Central memory CD8-positive, alpha-beta T cell (primary cell): ENCODE data around the gene GBF1.

Source experiments
- ATAC-seq: fragments of 150-1000 bp; cut with Tn5 transposase; replicated peaks from 2 replicates; pipeline ENCODE4 v1.10.0; 2022; ENCODE audit warnings: mild to moderate bottlenecking, moderate FRiP score, moderate number of reproducible peaks; ENCODE audit not compliant: poor library complexity, severe bottlenecking; ENCODE audit errors: extremely low read depth
- DNase-seq, 2 donors: peaks; one replicate each; pipeline ENCODE4 v3.0.0; 2021; ENCODE audit warnings: low spot score in 2 of 2
- H3K27ac Mint-ChIP-seq: one replicate; pipeline ENCODE4 v1.8.0; 2022; ENCODE audit warnings: low read depth, mild to moderate bottlenecking, moderate library complexity, mixed read lengths
- H3K27me3 Mint-ChIP-seq: one replicate; pipeline ENCODE4 v1.8.0; 2022; ENCODE audit warnings: mixed read lengths
- H3K36me3 Mint-ChIP-seq: one replicate; pipeline ENCODE4 v1.8.0; 2022; ENCODE audit warnings: mild to moderate bottlenecking, moderate library complexity, mixed read lengths; ENCODE audit not compliant: insufficient read depth
- H3K4me1 Mint-ChIP-seq: one replicate; pipeline ENCODE4 v1.8.0; 2022; ENCODE audit warnings: mixed read lengths
- H3K4me3 Mint-ChIP-seq: one replicate; pipeline ENCODE4 v1.8.0; 2022; ENCODE audit warnings: mild to moderate bottlenecking, moderate library complexity, mixed read lengths
- H3K9me3 Mint-ChIP-seq: one replicate; pipeline ENCODE4 v1.8.0; 2022; ENCODE audit warnings: mixed read lengths

Gene GBF1

DNA sequence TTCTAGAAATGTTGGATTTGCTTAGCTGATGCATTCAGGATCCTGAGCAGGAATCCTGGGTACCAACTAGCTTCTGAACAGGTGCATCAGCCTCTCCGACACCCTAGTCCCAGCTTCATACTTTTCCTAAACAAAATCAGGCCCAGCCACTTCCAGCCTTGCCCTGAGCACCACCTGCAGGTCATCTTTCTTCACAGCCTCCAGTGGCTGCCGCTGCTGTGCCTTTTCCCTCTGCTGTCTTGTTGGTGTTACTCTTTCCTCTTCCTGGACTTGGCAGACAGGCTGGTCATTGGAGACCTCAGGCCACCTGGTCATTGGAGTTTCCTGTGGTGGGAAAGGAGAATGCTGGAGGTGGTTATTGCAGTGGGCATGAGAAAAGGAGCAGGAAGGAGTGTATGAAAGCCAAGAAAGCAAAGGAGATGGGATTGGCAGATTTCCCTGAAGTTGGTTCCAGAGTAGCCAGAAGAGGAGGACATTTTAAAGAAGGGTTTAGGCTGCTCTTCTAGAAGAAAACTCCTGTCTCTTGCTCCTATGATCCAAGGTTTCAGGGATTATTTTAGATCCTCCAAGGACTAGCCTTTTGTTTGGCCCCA lies 102.0 kb downstream of the GBF1 start:
- no peaks in the 10 kb centered on the region for H3K9me3 Mint-ChIP-seq
- peaks cover 8% of the 10 kb centered on the region for H3K4me1 Mint-ChIP-seq
- H3K36me3 Mint-ChIP-seq, result peaks cover 39% of the 10 kb centered on the region
- no peak overlapping the region for H3K4me3 Mint-ChIP-seq
- no peaks in the 10 kb centered on the region for H3K27me3 Mint-ChIP-seq
- ATAC-seq (no peak), DNase-seq (no peak)
- H3K27ac Mint-ChIP-seq, result no peak overlapping the region

DNA sequence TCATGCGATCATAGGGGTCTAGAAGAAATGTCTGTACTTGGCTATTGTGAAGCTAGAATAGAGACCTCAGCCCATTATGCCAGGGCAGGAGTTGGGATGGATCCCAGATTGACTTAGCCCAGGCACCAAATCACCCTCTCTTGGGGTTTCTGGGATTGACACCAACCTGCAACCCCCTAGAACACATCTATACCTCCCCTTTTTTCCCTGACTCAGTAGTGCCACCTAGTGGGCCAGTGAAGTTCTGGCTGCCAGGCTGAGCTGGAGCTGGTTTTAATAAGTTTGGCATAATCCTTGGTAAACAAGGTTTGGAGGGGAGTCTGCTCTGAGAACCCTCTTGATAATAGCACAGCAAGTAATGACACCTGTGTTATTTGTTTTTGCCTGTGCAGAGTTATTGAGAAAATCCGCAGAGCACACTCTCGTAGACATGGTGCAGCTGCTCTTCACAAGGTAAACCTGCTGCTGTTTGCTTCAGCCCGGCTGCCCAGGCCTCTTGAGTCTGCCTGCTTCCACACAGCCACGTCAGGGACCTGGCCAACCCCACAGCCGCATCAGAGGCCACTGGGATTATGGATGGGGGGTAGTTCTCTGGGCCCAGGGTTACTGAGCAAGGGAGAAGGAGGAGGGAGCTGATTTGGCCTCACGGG lies 106.9 kb downstream of the GBF1 start:
- Mint-ChIP-seq H3K36me3 (peaks cover 32% of the 10 kb centered on the region), H3K4me1 (peaks cover 10% of the 10 kb centered on the region), H3K27me3 (no peaks in the 10 kb centered on the region), H3K27ac (no peak overlapping the region), H3K9me3 (no peaks in the 10 kb centered on the region), H3K4me3 (no peak overlapping the region)
- DNase-seq, result peak; percentile 52 to 68
- ATAC-seq, result peak; percentile 60

DNA sequence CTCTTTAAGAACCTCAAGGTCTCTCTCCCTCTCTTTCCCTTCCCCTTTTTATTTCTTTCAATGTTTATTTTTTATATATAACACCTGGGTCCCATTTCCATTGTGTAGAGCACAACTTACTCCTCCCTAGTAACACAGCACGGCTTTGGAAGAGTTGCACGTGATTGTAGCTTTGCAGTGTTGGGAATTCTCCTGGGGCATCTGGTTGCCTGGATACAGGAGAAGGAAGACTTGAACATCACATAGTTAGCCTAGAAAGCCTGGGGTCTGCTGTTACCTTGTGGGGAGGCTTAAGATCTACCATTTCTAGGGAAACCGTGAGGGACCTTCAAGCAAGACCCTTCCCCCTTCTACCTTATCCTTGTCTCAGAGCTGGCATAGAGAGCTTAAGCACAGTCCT lies 109.1 kb downstream of the GBF1 start:
- DNase-seq (no peak), ATAC-seq (no peak)
- Mint-ChIP-seq H3K9me3 (no peaks in the 10 kb centered on the region), H3K36me3 (peaks cover 45% of the 10 kb centered on the region), H3K27ac (no peak overlapping the region), H3K27me3 (no peaks in the 10 kb centered on the region), H3K4me3 (no peak overlapping the region), H3K4me1 (peaks cover 5% of the 10 kb centered on the region)

DNA sequence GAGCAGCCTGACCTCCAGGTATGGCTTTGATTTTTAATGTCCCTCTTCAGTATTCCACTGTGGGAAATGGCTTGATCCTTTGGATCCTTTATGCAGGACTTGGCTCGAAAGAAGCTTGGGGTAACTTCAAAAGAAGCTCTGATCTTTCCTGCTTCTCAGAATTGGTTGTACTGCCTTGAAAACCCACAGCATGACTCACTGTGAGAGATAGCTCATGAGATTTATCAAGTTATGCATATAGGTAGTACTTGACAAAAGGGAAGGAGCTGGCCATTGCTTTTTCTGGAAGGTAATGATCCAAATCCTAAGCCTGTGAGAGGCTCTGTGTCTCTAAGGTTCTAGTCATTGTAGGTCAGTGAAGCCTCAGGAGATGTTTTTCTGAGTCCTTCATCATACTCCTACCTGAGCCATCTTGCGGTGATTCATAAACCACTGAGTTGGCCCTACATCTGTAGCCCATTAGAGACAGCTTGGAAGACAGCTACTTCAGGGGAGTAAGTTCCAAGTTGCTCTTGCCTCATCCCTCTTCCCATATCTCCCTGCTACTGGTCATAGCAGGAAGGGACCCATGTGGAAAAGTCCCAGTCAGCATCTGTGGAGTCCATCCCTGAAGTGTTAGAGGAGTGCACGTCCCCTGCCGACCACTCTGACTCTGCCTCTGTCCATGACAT lies 113.5 kb downstream of the GBF1 start:
- Mint-ChIP-seq H3K27me3 (no peaks in the 10 kb centered on the region), H3K27ac (no peak overlapping the region), H3K4me1 (peaks cover 5% of the 10 kb centered on the region), H3K9me3 (no peaks in the 10 kb centered on the region), H3K4me3 (no peak overlapping the region), H3K36me3 (peaks cover 52% of the 10 kb centered on the region)
- ATAC-seq (no peak), DNase-seq (no peak)

DNA sequence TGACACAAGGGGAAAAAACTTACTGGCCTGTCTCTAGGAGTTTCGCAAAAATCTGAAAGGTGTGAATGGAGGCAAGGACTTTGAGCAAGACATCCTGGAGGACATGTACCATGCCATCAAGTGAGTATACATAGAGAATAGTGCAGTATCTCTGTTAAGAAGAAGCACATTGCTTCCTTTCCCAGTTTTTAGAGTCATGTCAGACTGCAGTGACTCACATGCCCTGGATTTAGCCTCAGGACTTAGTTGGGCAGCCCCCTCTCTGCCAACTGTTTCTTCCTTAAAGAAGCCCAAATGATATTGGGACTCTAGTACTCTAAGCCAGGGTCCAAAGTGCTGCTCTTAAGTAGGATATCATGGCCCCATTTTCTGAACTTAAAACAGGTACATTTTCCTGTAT lies 122.1 kb downstream of the GBF1 start:
- no peaks in the 10 kb centered on the region for H3K9me3 Mint-ChIP-seq
- peaks cover 69% of the 10 kb centered on the region for H3K36me3 Mint-ChIP-seq
- H3K4me3 Mint-ChIP-seq, result no peak overlapping the region
- DNase-seq (no peak), ATAC-seq (no peak)
- no peaks in the 10 kb centered on the region for H3K4me1 Mint-ChIP-seq
- no peak overlapping the region for H3K27ac Mint-ChIP-seq
- H3K27me3 Mint-ChIP-seq, result no peaks in the 10 kb centered on the region

DNA sequence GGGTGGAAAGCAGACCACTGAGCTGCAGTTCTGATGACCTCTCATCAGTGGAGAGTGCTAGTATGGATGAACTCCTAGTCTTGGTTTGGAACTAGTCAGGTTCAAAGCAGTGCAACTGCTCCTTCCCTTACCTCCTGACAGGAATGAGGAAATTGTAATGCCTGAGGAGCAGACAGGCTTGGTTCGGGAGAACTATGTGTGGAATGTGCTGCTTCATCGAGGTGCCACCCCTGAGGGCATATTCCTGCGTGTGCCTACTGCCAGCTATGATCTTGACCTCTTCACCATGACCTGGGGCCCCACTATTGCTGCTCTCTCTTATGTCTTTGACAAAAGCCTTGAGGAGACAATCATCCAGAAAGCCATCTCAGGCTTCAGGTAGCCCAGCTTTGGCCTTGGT lies 122.7 kb downstream of the GBF1 start:
- no peak overlapping the region for H3K27ac Mint-ChIP-seq
- peaks cover 64% of the 10 kb centered on the region for H3K36me3 Mint-ChIP-seq
- H3K9me3 Mint-ChIP-seq, result no peaks in the 10 kb centered on the region
- no peak overlapping the region for H3K4me3 Mint-ChIP-seq
- ATAC-seq (no peak), DNase-seq (no peak)
- H3K27me3 Mint-ChIP-seq, result no peaks in the 10 kb centered on the region
- H3K4me1 Mint-ChIP-seq, result no peaks in the 10 kb centered on the region

DNA sequence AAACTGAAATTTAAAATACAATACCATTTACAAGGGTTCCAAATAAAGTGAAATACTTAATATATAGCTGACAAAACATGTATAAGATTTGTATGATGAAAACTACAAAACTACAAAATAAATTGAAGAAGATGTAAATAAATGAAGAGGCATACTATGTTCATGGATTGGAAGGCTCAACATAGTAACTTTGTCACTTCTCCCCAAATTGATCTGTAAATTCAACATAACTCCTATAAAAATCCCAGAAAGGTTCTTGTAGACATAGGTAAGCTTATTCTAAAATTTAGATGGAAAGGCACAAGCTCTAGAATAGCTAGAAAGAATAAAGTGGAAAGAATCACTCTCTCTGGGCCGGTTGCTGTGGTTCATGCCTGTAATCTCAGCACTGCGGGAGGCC lies 126.0 kb downstream of the GBF1 start:
- H3K9me3 Mint-ChIP-seq, result no peaks in the 10 kb centered on the region
- no peaks in the 10 kb centered on the region for H3K27me3 Mint-ChIP-seq
- H3K4me1 Mint-ChIP-seq, result no peaks in the 10 kb centered on the region
- DNase-seq (no peak), ATAC-seq (no peak)
- H3K36me3 Mint-ChIP-seq, result peaks cover 48% of the 10 kb centered on the region
- no peak overlapping the region for H3K4me3 Mint-ChIP-seq
- no peak overlapping the region for H3K27ac Mint-ChIP-seq

DNA sequence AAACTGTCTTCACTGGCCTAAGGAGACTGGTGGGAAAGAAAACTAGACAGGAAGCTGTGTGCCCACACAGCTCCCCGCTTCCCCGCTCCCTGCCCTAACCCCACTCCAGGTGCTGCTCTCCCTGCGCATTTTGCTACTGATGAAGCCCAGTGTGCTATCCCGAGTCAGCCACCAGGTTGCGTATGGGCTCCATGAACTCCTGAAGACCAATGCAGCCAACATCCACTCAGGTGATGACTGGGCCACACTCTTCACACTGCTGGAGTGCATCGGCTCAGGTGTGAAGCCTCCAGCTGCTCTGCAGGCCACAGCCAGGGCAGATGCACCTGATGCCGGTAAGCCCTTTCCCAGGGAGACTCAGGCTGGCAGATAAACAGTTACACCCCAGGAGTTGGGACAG lies 129.9 kb downstream of the GBF1 start:
- peaks cover 40% of the 10 kb centered on the region for H3K36me3 Mint-ChIP-seq
- no peaks in the 10 kb centered on the region for H3K4me1 Mint-ChIP-seq
- ATAC-seq, result no peak

DNA sequence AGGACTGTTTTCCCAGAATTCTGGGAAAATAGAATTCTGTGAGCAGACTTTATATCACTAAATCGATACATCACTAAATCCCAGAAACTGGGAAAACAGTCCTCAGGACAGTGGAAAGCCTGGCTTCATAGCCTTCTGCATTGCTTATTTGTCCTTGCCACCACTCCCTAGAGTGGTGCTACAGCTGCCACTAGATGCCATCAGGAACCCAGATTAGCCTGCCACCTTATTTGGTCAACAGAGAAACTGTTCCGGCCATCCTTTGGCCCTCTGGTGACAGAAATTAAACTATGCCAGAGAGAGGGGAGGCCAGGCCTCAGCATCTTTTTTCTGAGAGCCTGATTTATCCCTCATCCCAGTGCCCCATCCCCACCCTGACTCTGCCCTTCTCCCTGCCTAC lies 130.5 kb downstream of the GBF1 start:
- ATAC-seq (no peak), DNase-seq (no peak)
- no peaks in the 10 kb centered on the region for H3K27me3 Mint-ChIP-seq
- H3K36me3 Mint-ChIP-seq, result peaks cover 43% of the 10 kb centered on the region
- no peak overlapping the region for H3K4me3 Mint-ChIP-seq
- H3K9me3 Mint-ChIP-seq, result no peaks in the 10 kb centered on the region
- no peaks in the 10 kb centered on the region for H3K4me1 Mint-ChIP-seq
- H3K27ac Mint-ChIP-seq, result no peak overlapping the region

More for the DNA sequence above, 129.9 kb downstream of the GBF1 start:
- DNase-seq, result no peak
- Mint-ChIP-seq H3K4me3 (no peak overlapping the region), H3K27ac (no peak overlapping the region), H3K27me3 (no peaks in the 10 kb centered on the region), H3K9me3 (no peaks in the 10 kb centered on the region)

DNA sequence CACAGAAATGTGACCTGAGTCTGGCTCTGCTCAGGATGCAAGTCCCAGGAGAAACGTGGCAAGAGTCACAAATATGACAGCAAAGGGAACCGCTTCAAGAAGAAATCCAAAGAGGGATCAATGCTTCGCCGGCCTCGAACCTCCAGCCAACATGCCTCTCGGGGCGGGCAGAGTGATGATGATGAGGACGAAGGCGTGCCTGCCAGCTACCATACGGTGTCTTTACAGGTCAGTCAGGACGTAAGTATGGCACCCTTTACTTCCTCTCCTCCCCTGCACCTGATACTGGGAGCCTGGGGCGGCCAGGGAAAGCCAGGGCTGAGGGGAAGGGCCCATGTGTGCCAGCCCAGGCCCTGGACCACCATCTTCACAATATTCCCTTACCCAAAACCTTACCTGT lies 131.6 kb downstream of the GBF1 start:
- H3K36me3 Mint-ChIP-seq, result peaks cover 37% of the 10 kb centered on the region
- H3K4me3 Mint-ChIP-seq, result no peak overlapping the region
- H3K27me3 Mint-ChIP-seq, result no peaks in the 10 kb centered on the region
- DNase-seq, result no peak
- H3K27ac Mint-ChIP-seq, result no peak overlapping the region
- ATAC-seq, result no peak
- no peaks in the 10 kb centered on the region for H3K4me1 Mint-ChIP-seq
- no peaks in the 10 kb centered on the region for H3K9me3 Mint-ChIP-seq

DNA sequence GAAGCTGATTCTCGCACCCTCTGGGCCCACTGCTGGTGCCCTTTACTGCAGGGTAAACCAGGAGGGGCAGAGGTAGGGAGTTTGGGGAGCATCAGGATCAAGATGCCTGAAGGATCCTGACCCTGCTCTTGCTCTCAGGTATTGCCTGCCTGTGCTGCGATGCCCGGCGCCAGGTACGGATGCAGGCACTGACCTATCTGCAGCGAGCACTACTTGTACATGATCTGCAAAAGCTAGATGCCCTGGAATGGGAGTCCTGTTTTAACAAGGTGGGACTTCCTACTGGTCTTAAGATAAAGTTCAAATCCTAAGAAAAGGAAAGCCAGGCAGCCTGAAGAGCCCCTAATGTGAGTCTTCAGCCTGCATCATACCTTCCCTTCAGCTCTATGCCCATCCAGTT lies 134.1 kb downstream of the GBF1 start:
- no peak for ATAC-seq
- Mint-ChIP-seq H3K36me3 (peaks cover 30% of the 10 kb centered on the region), H3K4me3 (no peak overlapping the region), H3K9me3 (no peaks in the 10 kb centered on the region), H3K27me3 (no peaks in the 10 kb centered on the region), H3K27ac (no peak overlapping the region), H3K4me1 (no peaks in the 10 kb centered on the region)
- DNase-seq, result no peak

DNA sequence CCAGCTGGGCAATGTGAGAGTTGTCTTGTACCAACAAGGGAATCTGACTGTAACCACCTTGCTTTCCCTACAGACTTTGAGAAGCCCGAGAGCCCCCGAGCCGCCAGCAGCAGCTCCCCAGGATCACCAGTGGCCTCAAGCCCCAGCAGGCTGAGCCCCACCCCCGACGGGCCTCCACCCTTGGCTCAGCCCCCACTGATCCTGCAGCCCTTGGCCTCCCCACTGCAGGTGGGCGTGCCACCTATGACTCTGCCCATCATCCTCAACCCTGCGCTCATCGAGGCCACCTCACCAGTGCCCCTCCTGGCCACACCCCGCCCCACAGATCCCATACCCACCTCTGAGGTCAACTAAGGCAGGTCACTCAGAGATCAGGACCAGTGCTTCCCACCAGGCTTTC lies 136.7 kb downstream of the GBF1 start:
- H3K36me3 Mint-ChIP-seq, result peaks cover 24% of the 10 kb centered on the region
- no peaks in the 10 kb centered on the region for H3K4me1 Mint-ChIP-seq
- H3K27me3 Mint-ChIP-seq, result no peaks in the 10 kb centered on the region
- ATAC-seq (no peak), DNase-seq (no peak)
- H3K4me3 Mint-ChIP-seq, result no peak overlapping the region
- no peak overlapping the region for H3K27ac Mint-ChIP-seq
- no peaks in the 10 kb centered on the region for H3K9me3 Mint-ChIP-seq

DNA sequence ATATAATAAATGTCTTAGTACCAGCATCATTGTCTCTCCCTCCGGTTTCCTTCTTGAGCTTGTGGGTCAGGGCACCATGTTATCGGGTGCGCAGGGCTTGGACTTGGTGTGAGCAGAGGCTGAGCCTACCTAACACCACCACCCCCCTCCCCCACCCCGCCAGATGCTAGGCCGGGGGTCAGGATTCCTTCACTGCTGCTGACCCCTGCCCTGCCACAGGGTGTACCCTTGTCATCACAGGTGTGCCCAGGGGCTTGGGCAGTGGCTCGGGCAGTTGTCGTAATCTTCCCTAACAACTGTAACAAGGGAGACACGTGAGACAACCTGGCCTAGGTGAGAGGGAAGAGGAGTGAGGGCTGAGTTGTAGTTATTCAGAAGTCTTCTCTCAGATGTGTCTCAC lies 137.5 kb downstream of the GBF1 start:
- no peak for ATAC-seq
- H3K4me3 Mint-ChIP-seq, result no peak overlapping the region
- no peaks in the 10 kb centered on the region for H3K27me3 Mint-ChIP-seq
- DNase-seq, result no peak
- peaks cover 22% of the 10 kb centered on the region for H3K36me3 Mint-ChIP-seq
- no peaks in the 10 kb centered on the region for H3K9me3 Mint-ChIP-seq
- no peaks in the 10 kb centered on the region for H3K4me1 Mint-ChIP-seq
- no peak overlapping the region for H3K27ac Mint-ChIP-seq
